Stimulated activated CD8-positive, alpha-beta memory T cell treated with anti-CD3 and anti-CD28 coated beads, Interleukin-4, amount 100 ng/mL, for 24 hours (primary cell): ENCODE data around the gene TPO.
"Not testable (repeated sequence)": the region's sequence is repeated elsewhere in the genome, so short reads cannot be mapped to it uniquely, and the experiment has no call there.

Experiments
- DNase-seq: peaks from one replicate; pipeline ENCODE4 v3.0.0-alpha.2; 2020; ENCODE audit warnings: low read depth

The TPO gene

DNA sequence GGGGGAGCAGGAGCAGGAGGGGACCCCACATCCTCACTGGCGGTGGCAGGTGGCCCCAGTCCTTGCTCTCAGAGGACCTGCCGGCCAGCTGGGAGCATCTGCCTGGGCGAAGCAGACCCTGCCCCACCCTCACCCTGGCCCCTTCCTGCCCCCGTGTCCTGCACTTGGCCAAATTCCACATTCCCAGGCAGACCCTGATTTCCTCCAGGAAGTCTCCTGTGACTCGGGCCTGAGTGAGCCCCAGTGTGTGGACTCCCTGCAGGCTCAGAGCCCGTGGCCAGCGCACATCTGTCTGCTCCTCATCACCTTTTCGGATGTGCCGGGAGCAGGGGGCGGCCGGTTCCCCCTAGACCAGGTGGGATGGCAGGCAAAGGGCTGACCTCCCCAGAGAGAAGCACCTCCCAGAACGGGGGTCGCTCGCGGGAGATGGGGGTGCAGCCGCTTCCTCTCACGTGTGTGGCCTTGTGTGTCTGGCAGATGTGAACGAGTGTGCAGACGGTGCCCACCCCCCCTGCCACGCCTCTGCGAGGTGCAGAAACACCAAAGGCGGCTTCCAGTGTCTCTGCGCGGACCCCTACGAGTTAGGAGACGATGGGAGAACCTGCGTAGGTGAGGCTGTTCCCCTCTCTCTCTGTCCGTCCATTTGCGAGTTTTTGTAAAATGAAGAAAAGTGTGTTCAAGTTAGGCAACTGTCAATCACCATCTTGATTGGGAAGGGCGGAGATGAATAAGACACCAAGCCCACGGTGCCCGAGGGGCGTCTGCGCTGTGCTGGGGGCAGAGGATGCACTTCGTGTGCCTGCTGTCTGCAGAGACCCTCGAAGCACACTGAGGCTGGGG, 90.4 kb downstream of the TPO start:
- DNase-seq, result no peak

DNA sequence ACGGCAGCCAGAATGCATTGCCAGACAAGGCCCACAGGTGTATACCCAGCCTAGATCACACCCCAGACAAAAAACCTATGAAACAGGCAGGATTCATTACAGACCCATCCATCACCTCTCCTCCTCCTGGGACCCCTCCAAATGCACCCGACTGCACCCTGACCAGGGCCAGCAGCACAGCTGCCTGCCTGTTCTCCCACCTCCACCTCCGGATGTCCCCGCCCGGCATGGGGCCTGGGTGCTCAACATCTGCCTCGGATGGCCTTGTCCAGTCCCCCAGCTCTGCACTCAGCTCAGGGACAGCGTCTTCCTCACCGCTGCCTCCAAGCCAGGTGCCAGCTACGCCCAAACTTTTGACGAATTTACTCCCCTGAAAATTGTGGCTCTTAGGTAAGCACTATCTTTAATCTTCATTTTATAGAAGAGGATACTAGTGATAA, 91.1 kb downstream of the TPO start:
- no peak for DNase-seq

DNA sequence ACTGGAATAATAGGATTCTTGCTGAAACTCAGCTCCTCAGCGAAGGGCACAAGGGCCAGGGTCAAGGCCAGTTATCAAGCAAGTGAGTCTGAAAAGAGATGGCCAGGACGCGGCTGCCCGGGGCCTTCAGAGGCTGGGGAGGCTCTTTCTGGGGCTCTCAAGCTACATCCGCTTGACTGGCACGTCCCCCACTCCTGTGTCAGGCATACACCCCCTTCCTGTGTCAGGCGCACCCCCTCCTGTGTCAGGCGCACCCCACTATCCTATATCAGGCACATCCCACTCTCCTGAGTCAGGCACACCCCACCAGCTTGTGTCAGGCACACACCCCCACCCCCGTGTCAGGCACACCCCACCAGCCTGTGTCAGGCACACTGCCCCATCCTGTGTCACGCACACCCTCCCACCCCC, 91.8 kb downstream of the TPO start:
- no peak for DNase-seq

DNA sequence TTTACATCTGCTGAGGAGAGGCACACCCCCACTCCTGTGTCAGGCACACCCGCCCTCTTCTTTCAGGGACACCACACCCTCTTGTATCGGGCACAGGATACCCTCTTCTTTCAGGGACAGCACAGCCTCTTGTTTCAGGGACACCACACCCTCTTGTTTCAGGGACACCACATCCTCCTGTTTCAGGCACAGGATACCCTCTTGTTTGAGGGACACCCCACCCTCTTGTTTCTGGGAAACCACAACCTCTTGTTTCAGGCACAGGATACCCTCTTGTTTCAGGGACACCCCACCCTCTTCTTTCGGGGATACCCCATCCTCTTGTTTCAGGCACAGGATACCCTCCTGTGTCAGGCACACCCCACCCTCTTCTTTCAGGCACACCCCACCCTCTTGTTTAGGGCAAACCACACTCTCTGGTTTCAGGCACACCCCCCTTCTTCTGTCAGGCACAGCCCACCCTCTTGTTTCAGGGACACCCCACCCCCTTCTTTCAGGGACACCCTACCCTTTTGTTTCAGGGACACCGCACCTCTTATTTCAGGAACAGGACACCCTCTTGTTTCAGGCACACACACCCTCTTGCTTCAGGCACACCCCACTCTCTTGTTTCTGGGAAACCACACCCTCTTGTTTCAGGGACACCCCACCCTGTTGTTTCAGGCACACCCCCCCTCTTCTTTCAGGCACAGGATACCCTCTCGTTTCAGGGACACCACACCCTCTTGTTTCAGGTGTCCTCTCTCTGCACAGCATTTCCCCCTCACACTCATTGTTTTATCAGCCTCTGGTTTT, 96.2 kb downstream of the TPO start:
- no peak for DNase-seq

DNA sequence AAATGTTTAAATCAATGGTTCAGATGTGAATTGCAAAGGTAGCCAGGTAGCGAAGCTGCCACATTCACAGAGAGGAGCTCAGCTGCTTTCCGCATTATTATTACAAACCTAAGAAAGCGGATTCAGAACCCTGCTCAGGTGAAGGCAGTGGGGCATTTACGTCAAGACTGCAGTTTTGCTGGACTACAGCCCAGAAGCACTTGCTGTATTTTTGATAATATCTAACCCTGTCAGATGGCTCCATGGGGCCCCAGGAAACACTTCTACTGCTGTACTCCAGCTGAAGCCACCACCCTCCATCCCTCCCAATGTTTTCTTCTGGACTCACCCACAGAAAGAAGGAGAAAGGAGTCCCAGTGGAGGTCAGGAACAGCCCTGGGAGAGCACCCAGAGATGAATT, 96.9 kb downstream of the TPO start:
- no peak for DNase-seq

DNA sequence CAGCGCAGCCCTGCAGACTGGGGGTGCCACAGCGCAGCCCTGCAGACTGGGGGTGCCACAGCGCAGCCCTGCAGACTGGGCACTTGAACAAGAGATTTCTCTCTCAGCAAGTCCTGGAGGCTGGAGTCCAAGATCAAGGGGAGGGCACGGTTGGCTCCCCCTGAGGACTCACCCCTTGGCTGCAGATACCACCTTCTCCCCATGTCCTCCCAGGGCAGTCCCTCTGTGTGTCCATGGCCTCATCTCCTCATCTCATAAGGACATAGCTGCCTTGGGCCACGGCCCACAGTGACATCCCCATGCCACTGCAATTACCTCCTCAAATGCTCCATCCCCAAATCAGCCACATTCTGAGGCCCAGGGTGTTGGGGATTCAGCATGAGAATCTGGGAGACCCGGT, 98.2 kb downstream of the TPO start:
- DNase-seq, result no peak

DNA sequence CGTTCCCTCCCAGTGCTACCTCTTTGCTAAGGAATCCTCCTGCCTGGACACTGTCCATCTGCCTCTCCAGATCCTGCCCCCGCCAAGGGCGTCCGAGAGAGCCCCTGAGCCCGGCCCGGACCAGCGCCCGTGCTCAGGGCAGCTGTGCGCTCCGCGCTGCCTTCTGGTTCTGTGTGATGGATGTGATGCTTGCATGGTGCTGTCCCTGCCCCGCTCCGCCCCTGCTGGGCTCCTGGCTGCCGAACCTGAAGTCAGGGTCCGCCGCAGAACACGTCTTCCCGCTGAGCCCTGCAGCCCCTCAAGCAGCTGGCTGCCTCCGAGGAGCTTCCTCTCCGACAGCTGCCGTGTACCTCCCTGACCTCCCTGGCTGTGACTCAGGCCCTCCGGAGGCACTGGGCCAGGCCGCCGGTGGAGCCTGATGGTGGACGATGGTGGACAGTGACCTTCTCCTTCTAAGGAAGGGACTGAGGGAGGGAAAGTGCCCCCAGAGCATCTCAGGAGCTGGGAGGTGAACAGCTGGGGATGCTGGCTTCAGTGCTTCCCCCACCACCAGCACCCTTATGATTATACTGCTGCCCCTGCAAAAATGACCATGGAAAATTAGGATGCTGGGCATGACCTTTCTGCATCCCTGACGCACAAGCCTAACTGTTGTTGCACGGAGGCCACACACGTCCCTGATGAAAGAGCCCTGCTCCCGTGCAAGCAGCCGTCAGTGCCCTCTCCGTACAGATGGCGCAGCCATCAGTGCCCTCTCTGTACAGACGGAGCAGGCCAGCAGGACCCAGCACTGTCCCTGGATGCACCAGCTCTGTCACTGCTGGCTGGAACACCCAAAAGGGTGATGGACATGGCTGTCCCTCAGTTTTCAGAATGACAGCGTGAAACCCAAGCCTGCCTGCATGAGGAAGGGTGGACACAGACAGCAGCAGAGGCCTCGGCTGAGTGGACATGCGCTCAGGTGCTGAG, 99.3 kb downstream of the TPO start:
- no peak for DNase-seq

DNA sequence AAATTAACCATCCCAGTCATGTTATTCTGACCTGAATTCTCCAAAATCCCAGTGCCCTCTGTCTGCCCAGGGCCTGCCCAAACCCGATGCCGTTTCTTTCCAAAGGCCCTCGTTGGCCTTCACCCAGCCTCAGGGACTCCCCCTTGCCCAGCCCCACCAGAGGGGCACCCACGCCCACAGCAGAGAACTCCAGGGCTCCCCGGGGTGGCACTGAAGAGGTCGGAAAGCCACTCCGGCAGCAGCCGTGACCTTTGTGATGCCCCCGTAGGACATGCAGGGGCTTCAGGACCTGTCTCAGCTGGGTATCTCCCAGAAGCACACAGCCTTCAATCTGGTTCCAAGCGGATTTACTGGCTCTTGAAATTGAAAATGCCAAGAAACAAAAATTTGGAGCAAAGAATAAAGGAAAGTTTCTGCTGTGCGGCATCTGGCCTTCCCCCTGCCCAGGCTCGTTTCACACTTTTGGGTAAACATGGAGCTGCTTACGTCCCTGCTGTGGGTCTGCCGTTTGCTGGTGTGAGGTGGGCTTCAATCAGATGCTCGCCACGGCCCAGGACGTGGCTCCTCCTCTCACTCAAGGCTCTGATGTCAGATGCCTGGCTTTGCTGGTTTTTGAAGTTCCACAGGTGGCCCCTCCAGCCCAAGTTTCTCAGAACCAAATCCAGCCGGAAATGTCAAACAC, 101.3 kb downstream of the TPO start:
- no peak for DNase-seq

DNA sequence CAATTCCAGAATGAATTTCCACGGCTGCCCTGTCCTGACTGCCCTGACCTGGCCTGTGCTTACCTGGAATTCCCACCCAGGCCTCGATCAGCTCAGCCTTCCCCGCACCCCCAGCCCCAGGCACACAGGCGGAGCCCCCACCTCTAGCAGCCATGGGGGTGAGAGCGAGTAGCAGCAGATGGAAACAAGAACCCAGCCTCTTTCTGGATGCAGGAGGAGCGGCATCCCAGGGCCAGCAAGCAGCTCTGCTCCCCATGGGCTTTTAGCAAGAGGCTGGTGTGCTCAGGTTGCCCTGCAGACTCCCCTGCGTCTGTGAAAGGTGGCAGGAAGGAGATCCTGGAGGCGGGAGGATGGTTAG, 101.8 kb downstream of the TPO start:
- DNase-seq, result no peak

DNA sequence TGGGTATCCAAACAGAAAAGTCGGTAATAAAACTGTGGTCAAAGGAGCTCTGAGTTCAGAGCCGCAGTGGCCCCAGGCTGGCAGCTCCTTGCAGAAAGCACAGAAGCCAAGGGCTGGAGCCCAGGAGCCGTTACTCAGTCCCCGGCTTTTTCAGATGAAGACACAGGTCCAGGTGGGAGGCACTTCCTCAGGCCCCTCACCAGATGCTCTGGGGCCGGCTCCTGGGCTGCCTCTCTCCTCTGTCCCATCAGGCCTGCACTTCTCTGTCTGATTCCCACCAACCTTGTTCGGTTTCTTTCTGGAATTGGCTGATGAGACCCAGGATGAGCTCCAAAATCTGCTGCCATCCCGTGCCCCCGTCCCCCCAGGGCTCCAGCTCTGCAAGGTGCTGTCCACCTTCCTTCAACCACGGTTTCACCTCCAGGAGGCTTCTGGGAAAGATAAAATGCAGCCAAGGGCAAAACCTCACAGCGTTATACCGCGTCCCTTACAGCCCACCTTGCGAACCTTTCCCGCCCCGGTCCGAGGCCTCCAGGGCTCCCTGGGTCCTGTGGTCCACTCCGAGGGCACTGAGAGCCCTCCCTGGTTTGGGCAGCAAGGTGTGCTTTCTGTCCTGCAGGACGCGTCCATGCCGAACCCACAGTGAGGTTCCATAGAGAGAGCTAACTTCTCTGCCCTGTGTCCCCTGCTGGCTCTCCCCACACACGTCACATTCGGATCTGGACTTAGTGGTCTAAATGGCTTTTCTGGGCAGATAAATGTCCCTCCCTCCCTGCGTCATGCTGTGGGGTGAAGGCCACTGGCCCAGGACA, 102.9 kb downstream of the TPO start:
- DNase-seq, result no peak

DNA sequence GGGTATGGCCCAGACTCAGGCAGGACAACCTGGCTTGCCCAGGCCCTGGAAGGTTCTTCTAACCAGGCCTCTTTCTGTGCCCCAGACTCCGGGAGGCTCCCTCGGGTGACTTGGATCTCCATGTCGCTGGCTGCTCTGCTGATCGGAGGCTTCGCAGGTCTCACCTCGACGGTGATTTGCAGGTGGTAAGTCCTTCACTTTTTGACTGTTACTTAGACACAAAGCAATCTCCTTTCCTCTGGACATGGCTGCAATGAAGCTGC, 103.5 kb downstream of the TPO start:
- DNase-seq, result no peak

DNA sequence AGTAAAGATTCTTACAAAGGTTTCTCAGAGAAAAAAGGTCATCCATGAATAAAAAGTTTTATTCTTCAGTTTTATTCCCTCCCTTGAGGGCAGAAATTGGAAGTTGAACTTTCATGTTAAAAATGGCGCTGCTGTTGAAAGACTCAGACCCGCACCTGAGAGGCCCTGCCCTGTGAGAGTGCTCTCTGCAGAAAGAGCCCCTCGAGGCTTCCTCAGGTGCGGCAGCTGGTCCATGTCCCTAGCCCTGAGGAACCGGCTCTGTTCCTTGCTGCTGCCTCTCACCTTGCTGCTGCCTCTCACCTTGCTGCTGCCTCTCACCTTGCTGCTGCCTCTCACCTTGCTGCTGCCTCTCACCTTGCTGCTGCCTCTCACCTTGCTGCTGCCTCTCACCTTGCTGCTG, 104.0 kb downstream of the TPO start:
- DNase-seq, result not testable (repeated sequence)

DNA sequence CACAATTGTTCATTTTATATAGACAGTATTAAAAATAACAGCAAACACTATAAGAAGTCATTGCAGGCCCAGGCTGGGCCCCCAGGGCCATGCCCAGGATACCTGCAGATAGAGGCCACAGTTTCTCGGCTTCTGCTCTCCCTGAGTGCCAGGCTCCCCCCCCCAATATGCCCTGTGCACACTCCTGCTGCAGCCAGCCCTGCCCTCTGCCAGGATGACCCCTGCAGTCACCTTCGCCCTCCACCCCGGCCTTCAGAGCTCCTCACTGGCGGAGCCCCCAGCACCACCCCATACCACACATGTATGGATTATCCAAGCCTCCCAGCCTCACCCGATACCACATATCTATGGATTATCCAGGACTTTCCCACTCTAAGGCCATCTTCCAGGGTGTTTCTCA, 104.5 kb downstream of the TPO start:
- no peak for DNase-seq

DNA sequence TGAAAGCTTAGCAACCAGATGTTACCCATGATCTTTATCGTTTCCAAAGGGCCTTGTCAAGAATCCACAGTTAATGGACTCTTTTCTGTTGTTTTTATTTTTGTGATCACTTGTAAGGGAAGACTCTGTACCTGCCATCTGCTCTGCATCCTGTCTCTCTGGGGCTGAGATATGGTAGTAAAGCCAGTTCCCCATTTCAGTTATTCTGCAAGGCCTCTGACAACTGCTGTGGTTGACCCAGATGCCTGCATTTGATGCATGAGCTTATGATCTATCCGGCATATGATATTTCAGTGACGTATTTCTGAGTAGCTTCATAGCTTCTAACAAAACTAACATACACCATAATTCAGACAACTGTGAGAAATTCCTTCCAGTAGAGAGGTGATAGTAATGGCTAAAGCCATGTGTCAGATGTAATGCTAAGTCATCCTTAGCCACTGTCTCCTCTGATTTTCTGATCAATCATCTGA, 105.1 kb downstream of the TPO start:
- DNase-seq, result no peak

DNA sequence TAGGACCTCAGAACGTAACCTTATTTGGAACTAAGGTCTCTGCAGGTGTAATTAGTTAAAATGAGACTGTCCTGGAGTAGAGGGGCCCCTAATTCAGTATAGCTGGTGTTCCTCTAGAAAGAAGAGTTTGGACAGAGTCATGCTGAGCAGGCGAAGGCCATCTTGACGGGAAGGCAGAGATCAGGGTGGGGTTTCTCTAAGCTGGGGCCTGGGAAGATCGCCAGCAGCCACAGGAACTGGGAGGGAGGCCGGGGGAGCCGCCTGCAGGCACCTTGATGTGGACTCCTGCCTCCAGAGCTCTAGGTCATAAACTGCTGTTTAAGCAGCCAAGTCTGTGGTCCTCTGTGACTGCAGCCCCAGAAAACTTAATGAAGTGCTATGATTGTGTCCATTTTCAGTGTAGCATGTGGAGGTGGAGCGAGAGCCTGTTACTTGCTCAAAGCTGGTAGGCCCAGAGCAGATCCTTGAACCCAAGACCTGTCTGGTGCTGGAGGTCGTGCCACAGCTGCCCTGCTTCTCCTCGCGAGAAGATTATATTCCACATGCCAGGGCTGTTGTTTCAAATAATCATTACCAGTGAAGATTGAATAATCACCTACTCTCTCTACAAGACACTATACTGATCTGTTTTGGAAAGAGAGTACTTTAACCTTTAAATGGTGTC, 105.7 kb downstream of the TPO start:
- no peak for DNase-seq

DNA sequence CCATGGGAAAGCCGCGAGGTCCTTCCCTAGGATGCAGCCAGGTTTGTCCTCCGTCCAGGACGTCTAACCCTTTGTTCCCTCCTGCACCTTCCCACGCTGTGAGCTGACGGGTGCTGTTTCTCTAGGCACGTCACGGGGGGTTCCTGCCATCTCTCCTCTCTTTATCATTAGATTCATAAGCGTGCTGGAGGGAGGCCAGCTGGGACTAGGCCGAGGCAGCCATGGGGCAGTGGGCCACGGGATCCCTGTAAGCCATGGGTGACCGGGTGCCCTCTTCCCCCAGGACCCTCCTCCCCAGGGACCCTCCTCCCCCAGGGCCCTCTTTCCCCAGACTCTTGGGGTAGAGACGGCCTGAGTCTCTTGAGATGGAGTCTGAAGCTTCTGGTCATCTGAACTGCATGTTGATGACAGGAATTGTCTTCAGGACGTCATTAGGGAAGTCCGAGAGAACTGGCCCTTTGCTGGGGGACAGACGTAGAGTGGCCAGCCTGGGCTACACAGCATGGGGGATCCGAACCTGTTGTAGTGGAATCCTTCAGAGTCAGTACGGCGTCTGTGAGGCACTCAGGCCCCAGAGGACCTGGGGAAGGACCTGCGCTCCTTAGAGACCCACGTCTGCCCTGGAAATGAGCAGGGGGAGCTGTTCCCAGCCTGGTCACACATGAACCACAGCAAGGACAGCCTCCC, 108.1 kb downstream of the TPO start:
- DNase-seq, result no peak

DNA sequence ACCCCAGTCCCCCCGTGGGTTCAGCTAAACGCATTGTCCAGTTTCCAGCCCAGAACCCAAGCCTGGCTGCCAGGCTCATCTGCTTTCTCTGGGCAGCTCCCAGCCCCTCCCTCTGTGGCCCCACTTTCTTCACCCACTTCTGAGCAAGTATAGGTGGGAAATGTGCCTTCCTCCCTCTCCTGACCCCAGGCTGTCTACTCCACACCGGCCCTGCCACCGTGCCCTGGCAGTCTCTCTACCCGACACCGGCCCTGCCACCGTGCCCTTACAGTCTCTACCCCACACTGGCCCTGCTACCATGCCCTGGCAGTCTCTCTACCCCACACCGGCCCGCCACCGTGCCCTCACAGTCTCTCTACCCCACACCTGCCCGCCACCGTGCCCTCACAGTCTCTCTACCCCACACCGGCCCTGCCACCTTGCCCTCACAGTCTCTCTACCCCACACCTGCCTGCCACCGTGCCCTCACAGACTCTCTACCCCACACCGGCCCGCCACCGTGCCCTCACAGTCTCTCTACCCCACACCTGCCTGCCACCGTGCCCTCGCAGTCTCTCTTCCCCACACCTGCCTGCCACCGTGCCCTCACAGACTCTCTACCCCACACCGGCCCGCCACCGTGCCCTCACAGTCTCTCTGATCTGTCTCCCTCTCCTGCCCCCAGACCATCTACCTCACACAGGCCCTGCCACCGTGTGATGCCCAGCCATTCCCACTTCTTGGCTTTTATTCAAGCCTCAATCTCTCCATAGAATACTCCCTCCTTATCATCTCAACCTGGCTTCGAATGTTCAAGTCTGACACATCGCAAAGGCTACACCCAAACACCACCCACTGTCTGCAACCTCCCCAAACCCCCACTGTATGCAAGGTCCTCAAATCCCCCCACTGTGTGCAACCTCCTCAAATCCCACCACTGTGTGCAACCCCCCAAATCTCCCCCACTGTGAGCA, 108.9 kb downstream of the TPO start:
- no peak for DNase-seq

DNA sequence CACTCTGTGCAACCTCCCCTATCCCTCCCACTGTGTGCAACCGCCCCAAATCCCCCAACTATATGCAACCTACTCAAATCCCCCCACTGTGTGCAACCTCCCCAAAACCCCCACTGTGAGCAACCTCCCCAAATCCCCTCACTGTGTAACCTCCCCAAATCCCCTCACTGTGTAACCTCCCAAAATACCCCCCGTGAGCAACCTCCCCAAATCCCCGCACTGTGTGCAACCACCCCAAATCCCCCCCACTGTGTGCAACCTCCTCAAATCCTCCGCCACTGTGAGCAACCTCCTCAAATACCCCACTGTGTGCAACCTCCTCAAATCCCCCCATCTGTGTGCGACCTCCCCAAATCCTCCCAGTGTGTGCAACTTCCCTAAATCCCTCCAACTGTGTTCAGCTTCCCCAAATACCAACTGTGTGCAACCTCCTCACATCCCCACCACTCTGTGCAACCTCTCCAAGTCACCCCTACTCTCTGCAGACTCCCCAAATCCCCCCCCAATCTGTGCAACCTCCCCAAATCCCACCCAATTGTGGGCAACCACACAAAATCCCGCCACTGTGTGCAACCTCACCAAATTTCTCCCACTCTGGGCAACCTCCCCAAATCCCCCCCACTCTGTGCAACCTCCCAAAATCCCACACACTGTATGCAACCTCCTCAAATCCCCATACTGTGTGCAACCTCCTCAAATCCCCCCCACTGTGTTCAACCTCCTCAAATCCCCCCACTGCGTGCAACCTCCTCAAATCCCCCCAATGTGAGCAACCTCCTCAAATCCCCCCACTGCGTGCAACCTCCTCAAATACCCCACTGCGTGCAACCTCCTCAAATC, 114.1 kb downstream of the TPO start:
- DNase-seq, result no peak
